ENCODE results near the gene PRRT3. TPM values are rescaled to one million over a fixed set of nuclear protein-coding genes. Genes with fewer than 3 reads are reported as not detected.

The PRRT3 gene
- total and polyA plus RNA-seq, 2 of the 8 experiments (the other 6 are each of a cell fraction or from before 2014, with no cell fraction given), result 9.0 to 9.2 TPM

DNA sequence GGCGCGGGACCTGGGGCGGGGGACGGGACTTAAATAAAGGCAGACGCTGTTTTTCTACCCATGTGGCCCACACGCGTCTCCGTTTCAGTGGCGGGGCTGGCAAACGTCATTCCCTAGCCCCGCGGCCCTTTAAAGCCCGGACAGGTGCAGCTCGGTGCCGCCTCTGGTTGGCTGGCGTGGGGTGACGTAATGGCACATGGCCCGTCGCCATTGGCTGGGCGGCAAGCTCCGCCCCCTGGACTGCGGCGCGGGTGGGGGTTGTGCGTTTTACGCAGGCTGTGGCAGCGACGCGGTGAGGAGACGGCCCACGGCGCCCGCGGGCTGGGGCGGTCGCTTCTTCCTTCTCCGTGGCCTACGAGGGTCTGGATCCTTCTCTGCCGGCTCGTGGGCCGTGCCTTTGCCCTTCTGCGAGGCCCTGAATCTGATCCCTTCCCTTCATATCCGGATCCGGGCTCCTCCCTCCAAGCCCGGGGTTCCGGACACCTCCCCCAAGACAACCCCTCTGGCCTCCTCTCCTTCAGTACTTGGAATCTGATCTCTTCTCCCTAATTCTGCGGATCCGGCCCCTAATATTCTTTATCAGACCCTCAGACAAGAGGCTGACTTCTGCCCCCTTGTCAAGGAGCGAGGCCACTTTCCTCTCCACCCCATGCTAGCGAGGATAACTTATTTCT is 18.5 kb downstream of the PRRT3 start, which contains the start of gene CRELD1 (continued):
- TF ChIP-seq, protein P1, sequence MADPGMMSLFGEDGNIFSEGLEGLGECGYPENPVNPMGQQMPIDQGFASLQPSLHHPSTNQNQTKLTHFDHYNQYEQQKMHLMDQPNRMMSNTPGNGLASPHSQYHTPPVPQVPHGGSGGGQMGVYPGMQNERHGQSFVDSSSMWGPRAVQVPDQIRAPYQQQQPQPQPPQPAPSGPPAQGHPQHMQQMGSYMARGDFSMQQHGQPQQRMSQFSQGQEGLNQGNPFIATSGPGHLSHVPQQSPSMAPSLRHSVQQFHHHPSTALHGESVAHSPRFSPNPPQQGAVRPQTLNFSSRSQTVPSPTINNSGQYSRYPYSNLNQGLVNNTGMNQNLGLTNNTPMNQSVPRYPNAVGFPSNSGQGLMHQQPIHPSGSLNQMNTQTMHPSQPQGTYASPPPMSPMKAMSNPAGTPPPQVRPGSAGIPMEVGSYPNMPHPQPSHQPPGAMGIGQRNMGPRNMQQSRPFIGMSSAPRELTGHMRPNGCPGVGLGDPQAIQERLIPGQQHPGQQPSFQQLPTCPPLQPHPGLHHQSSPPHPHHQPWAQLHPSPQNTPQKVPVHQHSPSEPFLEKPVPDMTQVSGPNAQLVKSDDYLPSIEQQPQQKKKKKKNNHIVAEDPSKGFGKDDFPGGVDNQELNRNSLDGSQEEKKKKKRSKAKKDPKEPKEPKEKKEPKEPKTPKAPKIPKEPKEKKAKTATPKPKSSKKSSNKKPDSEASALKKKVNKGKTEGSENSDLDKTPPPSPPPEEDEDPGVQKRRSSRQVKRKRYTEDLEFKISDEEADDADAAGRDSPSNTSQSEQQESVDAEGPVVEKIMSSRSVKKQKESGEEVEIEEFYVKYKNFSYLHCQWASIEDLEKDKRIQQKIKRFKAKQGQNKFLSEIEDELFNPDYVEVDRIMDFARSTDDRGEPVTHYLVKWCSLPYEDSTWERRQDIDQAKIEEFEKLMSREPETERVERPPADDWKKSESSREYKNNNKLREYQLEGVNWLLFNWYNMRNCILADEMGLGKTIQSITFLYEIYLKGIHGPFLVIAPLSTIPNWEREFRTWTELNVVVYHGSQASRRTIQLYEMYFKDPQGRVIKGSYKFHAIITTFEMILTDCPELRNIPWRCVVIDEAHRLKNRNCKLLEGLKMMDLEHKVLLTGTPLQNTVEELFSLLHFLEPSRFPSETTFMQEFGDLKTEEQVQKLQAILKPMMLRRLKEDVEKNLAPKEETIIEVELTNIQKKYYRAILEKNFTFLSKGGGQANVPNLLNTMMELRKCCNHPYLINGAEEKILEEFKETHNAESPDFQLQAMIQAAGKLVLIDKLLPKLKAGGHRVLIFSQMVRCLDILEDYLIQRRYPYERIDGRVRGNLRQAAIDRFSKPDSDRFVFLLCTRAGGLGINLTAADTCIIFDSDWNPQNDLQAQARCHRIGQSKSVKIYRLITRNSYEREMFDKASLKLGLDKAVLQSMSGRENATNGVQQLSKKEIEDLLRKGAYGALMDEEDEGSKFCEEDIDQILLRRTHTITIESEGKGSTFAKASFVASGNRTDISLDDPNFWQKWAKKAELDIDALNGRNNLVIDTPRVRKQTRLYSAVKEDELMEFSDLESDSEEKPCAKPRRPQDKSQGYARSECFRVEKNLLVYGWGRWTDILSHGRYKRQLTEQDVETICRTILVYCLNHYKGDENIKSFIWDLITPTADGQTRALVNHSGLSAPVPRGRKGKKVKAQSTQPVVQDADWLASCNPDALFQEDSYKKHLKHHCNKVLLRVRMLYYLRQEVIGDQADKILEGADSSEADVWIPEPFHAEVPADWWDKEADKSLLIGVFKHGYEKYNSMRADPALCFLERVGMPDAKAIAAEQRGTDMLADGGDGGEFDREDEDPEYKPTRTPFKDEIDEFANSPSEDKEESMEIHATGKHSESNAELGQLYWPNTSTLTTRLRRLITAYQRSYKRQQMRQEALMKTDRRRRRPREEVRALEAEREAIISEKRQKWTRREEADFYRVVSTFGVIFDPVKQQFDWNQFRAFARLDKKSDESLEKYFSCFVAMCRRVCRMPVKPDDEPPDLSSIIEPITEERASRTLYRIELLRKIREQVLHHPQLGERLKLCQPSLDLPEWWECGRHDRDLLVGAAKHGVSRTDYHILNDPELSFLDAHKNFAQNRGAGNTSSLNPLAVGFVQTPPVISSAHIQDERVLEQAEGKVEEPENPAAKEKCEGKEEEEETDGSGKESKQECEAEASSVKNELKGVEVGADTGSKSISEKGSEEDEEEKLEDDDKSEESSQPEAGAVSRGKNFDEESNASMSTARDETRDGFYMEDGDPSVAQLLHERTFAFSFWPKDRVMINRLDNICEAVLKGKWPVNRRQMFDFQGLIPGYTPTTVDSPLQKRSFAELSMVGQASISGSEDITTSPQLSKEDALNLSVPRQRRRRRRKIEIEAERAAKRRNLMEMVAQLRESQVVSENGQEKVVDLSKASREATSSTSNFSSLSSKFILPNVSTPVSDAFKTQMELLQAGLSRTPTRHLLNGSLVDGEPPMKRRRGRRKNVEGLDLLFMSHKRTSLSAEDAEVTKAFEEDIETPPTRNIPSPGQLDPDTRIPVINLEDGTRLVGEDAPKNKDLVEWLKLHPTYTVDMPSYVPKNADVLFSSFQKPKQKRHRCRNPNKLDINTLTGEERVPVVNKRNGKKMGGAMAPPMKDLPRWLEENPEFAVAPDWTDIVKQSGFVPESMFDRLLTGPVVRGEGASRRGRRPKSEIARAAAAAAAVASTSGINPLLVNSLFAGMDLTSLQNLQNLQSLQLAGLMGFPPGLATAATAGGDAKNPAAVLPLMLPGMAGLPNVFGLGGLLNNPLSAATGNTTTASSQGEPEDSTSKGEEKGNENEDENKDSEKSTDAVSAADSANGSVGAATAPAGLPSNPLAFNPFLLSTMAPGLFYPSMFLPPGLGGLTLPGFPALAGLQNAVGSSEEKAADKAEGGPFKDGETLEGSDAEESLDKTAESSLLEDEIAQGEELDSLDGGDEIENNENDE (IDR thresholded peaks at IDR 0.05; ENCODE audit: insufficient replicate concordance, low read length), result no peak
- TF ChIP-seq TAF7 (optimal IDR thresholded peaks at IDR 0.05; ENCODE audit: borderline replicate concordance, low read depth, low read length) (no peak), RNF2 (IDR thresholded peaks at IDR 0.05; ENCODE audit: borderline replicate concordance, low read depth, low read length, missing control alignments, poor library complexity, severe bottlenecking) (no peak), TAF1 (IDR thresholded peaks at IDR 0.05; ENCODE audit: low read depth, low read length) (peak; percentile 48; the same call in 1 of the 2 replicates), NANOG (IDR thresholded peaks at IDR 0.05; ENCODE audit: insufficient read depth, low read depth, low read length, poor library complexity, severe bottlenecking) (no peak), BACH1 (IDR thresholded peaks at IDR 0.05; ENCODE audit: low read length) (peak; percentile 34; the same call in 1 of the 2 replicates)

All from H1 (cell line).